ENCODE measurements around the gene KCNK15.

The KCNK15 gene

GRCh38 chr20:44737116-44737515 lies 8.5 kb upstream of the KCNK15 start:
- ATAC-seq (no peak), DNase-seq (no peak)
- Mint-ChIP-seq H3K36me3 (ENCODE audit: low read depth) (no peaks in the 10 kb centered on the region), H3K27ac (no peak overlapping the region), H3K9me3 (no peaks in the 10 kb centered on the region), H3K4me3 (no peak overlapping the region), H3K4me1 (peaks cover 20% of the 10 kb centered on the region), H3K27me3 (peaks cover 2% of the 10 kb centered on the region)

GRCh38 chr20:44738813-44739477 lies 6.7 kb upstream of the KCNK15 start:
- peaks cover 4% of the 10 kb centered on the region for H3K27me3 Mint-ChIP-seq
- H3K9me3 Mint-ChIP-seq: no peaks in the 10 kb centered on the region
- H3K36me3 Mint-ChIP-seq (ENCODE audit: low read depth): no peaks in the 10 kb centered on the region
- H3K27ac Mint-ChIP-seq: no peak overlapping the region
- DNase-seq: peak; percentile 38
- H3K4me3 Mint-ChIP-seq: no peak overlapping the region
- peaks cover 11% of the 10 kb centered on the region for H3K4me1 Mint-ChIP-seq
- ATAC-seq: peak; percentile 64

DNA sequence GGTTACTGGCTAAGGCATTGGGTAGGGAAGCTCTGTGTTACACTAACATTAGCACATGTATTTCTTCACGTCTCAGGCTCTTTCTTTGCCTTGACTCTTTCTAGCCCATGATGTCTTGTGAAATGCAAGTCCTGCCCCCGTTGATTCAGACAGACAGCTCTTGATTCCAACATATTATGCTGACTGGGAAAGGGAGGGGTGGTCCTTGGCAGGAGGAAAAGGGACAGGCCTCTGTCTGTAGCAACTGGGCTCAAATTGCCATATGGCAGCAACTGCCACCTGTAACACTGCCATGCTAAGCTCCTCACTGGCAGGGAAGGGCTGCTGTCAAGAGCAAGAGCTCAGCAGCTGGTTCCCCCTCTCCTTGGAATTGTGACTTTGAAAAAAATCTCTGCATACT lies 5.7 kb upstream of the KCNK15 start:
- no peaks in the 10 kb centered on the region for H3K9me3 Mint-ChIP-seq
- no peak overlapping the region for H3K27ac Mint-ChIP-seq
- peaks cover 8% of the 10 kb centered on the region for H3K27me3 Mint-ChIP-seq
- peaks cover 11% of the 10 kb centered on the region for H3K4me1 Mint-ChIP-seq
- ATAC-seq (no peak), DNase-seq (no peak)
- no peak overlapping the region for H3K4me3 Mint-ChIP-seq
- H3K36me3 Mint-ChIP-seq (ENCODE audit: low read depth): no peaks in the 10 kb centered on the region

DNA sequence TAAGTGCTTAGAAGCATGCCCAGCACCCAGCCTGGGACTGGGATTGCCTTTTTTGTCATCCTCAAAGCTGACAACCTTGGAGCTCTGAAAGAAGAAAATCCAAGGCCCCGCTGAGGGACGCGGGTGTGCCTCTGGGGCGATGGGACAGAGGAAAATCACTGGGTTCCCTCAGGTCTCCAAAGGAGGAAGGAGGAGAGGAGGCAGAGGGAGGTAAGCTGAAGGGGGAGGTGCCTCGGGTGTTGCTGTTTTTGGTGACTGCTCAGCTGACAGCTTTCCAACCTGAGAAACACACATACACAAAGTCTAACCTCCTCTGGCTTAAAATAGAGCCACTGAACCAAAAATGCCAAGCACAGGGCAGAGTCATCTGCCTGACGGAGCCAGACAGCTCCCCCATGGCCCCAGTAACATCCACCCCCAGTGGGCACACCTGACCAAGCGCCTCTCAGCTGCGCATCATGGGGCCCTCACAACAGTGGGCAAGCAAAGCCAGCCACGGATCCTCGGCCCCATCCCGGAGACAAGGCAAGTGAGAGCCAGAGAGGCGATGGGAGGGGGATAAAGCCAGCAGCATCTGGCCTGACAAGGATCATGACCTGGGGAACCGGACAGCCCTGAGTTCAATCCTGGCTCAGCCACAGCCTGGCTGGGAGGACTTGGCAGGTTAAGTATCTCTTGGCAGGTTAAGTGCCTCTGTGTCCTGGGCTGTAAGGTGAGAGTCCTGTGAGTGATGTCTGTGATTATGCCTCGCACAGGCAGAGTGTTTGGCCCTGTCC lies 3.2 kb upstream of the KCNK15 start:
- no peak overlapping the region for H3K4me3 Mint-ChIP-seq

DNA sequence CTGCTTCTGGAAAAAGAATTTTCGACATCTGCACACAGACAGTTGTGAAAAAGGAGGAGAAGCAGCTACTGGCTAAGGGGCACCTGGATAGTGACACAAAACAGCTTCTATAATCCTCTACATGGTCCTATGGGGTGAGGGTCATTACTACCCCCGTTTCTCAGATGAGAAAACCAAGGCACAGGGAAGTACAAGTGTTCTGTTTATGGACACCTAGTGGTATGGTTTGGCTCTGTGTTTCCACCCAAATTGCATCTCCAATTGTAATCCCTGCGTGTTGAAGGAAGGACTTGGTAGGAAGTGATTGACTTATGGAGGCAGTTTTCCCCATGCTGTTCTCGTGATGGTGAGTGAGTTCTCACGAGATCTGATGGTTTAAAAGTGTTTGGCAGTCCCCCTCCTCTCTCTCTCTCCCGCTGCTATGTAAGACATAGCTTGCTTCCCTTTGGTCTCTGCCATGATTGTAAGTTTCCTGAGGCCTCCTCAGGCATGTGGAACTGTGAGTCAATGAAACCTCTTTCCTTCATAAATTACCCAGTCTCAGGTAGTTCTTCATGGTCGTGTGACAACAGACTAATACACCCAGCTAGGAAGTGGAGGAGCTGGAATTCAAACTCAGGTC lies 2.5 kb upstream of the KCNK15 start:
- peaks cover 16% of the 10 kb centered on the region for H3K4me1 Mint-ChIP-seq
- no peak for DNase-seq
- no peaks in the 10 kb centered on the region for H3K9me3 Mint-ChIP-seq
- H3K4me3 Mint-ChIP-seq: no peak overlapping the region
- peaks cover 25% of the 10 kb centered on the region for H3K27me3 Mint-ChIP-seq
- H3K27ac Mint-ChIP-seq: no peak overlapping the region
- no peaks in the 10 kb centered on the region for H3K36me3 Mint-ChIP-seq (ENCODE audit: low read depth)
- ATAC-seq: no peak

More for the DNA sequence above, 3.2 kb upstream of the KCNK15 start:
- no peak for ATAC-seq
- no peaks in the 10 kb centered on the region for H3K36me3 Mint-ChIP-seq (ENCODE audit: low read depth)
- H3K27me3 Mint-ChIP-seq: peaks cover 23% of the 10 kb centered on the region
- DNase-seq: no peak
- no peak overlapping the region for H3K27ac Mint-ChIP-seq
- no peaks in the 10 kb centered on the region for H3K9me3 Mint-ChIP-seq
- H3K4me1 Mint-ChIP-seq: peaks cover 15% of the 10 kb centered on the region

GRCh38 chr20:44743916-44744655 lies 1.6 kb upstream of the KCNK15 start:
- no peak for ATAC-seq
- Mint-ChIP-seq H3K4me3 (no peak overlapping the region), H3K9me3 (no peaks in the 10 kb centered on the region), H3K27me3 (peaks cover 25% of the 10 kb centered on the region), H3K36me3 (ENCODE audit: low read depth) (no peaks in the 10 kb centered on the region), H3K27ac (no peak overlapping the region), H3K4me1 (peaks cover 16% of the 10 kb centered on the region)
- no peak for DNase-seq

GRCh38 chr20:44745122-44745597 lies 505 bp upstream of the KCNK15 start:
- H3K4me1 Mint-ChIP-seq: peaks cover 16% of the 10 kb centered on the region
- no peak for DNase-seq
- H3K9me3 Mint-ChIP-seq: no peaks in the 10 kb centered on the region
- no peak for ATAC-seq
- H3K4me3 Mint-ChIP-seq: peak overlapping the region; percentile 59
- H3K27ac Mint-ChIP-seq: peak overlapping the region; percentile 77
- no peaks in the 10 kb centered on the region for H3K36me3 Mint-ChIP-seq (ENCODE audit: low read depth)
- peaks cover 32% of the 10 kb centered on the region for H3K27me3 Mint-ChIP-seq

- DNase-seq (no peak), ATAC-seq (no peak)
- Mint-ChIP-seq H3K4me1 (peaks cover 16% of the 10 kb centered on the region), H3K27me3 (peaks cover 35% of the 10 kb centered on the region), H3K36me3 (ENCODE audit: low read depth) (no peaks in the 10 kb centered on the region), H3K4me3 (peak overlapping the region; percentile 71), H3K27ac (peak overlapping the region; percentile 71), H3K9me3 (no peaks in the 10 kb centered on the region)
Measured at GRCh38 chr20:44746367-44747165, 901 bp downstream of the KCNK15 start.

DNA sequence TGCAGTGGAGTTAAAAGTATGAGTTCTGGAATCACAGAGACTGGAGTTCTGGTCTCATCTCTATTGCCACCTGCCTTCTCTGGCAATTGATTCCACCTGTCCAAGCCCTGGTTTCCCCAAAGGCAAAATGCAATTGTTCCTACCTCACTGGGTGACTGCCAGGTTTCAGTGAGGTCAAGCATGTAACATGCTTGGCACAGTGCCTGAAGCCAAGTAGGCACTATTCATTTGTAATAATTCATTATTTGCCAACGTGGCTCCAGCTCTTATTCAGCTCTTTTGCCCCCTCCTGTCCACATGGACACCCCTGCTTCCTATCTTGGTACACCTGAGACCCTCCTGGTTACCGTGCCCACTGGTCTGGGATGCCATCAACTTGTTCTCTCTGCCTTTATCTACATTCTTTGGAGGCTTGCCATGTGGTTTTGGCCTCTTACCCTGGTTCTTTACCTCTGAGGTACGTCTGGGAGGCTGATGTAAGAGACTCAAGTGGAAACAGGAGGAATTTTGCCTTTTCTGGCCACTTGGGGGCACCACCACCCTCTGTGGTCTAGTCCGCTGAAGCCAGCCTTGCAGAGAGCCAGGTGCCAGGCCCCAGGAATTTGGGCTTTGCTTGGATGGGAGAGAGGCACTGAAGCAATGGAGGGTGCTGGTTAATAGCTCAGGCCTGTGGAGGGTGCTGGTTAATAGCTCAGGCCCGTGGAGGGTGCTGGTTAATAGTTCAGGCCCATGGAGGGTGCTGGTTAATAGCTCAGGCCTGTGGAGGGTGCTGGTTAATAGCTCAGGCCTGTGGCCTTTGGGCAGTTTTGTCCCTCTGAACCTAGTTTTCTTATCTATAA lies 1.7 kb downstream of the KCNK15 start:
- Mint-ChIP-seq H3K36me3 (ENCODE audit: low read depth) (no peaks in the 10 kb centered on the region), H3K27ac (peak overlapping the region; percentile 77), H3K27me3 (peaks cover 33% of the 10 kb centered on the region), H3K4me3 (peak overlapping the region; percentile 71), H3K9me3 (no peaks in the 10 kb centered on the region), H3K4me1 (peaks cover 16% of the 10 kb centered on the region)
- DNase-seq (peak; percentile 78), ATAC-seq (peak; percentile 59)

DNA sequence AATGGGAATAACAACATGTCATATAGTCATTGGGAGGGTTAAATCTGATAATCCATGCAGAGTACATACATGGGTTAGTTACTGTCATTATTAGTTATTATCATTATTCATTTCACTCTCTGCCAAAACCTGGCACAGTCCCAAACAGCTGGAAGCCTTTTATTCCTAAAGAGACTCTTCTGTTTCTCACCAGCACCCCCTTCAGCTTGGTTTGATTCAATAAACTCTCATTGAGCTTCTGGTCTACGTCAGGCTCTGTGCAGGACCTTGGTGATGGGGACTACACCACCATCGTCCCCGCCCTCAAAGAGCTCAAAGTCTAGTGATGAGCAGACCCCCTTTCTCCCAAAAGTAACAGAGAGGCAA lies 2.3 kb downstream of the KCNK15 start:
- Mint-ChIP-seq H3K27ac (no peak overlapping the region), H3K4me1 (peaks cover 16% of the 10 kb centered on the region), H3K36me3 (ENCODE audit: low read depth) (no peaks in the 10 kb centered on the region), H3K27me3 (peaks cover 33% of the 10 kb centered on the region), H3K9me3 (no peaks in the 10 kb centered on the region), H3K4me3 (no peak overlapping the region)
- ATAC-seq: no peak
- no peak for DNase-seq

DNA sequence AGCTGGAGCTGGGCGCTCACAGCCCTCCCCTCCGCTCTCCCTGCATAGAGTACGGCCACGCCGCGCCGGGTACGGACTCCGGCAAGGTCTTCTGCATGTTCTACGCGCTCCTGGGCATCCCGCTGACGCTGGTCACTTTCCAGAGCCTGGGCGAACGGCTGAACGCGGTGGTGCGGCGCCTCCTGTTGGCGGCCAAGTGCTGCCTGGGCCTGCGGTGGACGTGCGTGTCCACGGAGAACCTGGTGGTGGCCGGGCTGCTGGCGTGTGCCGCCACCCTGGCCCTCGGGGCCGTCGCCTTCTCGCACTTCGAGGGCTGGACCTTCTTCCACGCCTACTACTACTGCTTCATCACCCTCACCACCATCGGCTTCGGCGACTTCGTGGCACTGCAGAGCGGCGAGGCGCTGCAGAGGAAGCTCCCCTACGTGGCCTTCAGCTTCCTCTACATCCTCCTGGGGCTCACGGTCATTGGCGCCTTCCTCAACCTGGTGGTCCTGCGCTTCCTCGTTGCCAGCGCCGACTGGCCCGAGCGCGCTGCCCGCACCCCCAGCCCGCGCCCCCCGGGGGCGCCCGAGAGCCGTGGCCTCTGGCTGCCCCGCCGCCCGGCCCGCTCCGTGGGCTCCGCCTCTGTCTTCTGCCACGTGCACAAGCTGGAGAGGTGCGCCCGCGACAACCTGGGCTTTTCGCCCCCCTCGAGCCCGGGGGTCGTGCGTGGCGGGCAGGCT lies 4.6 kb downstream of the KCNK15 start:
- Mint-ChIP-seq H3K4me3 (no peak overlapping the region), H3K36me3 (ENCODE audit: low read depth) (no peaks in the 10 kb centered on the region), H3K27ac (no peak overlapping the region), H3K9me3 (no peaks in the 10 kb centered on the region), H3K27me3 (peaks cover 26% of the 10 kb centered on the region), H3K4me1 (peaks cover 14% of the 10 kb centered on the region)
- DNase-seq (no peak), ATAC-seq (no peak)

DNA sequence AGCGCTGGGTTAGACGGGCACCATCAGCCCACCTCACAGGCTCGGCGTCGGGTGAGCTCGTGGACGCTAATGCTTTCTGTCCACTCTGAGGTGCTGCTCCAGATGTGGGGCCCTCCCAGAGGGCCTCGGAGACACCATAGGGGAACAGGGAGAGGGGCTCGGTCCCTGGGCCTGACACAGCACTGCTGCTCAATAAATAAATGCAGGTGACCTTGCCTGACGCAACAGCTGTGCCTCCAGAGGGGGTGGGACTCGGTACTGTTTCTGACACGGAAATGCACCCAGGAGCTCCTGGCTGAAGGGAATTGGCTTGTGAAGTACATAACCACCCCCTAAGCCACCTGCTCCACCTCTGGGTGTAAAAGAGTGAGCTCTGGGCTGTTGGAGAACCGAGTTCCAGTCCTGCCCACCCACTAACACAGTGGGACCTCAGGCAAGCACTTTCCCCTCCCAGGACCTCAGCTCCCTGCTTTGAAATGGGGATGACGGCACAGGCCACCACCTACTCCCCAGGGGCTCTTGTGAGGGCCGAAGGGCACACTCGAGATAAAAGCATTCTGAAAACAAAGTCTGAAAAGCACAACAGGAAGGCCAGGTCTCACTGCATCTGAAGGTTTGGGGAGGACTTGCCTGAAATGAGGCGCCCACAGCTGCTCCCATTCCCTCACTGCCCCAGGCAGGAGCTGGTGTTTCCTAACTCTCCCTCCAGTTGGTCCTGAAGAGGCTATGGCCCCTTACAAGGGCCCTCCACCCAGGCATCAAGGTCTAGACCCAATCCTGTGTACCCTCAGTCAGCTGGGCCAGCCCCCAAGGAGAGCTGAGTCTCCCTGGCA lies 6.7 kb downstream of the KCNK15 start:
- ATAC-seq (no peak), DNase-seq (no peak)
- Mint-ChIP-seq H3K27me3 (peaks cover 15% of the 10 kb centered on the region), H3K4me1 (peaks cover 2% of the 10 kb centered on the region), H3K4me3 (no peak overlapping the region), H3K36me3 (ENCODE audit: low read depth) (no peaks in the 10 kb centered on the region), H3K9me3 (no peaks in the 10 kb centered on the region), H3K27ac (no peak overlapping the region)

Data from activated naive CD8-positive, alpha-beta T cell treated with anti-CD3 and anti-CD28 coated beads, Interleukin-2, amount 50 U/mL, for 24 hours (primary cell).